GM23338 (cell line): ENCODE measurements around the gene KCTD10. TPM values are rescaled to one million over a fixed set of nuclear protein-coding genes. Genes with fewer than 3 reads are reported as not detected.

Experiments used
- ATAC-seq: fragments of 200-7000 bp; cut with Tn5 transposase; 3 replicates; pipeline ENCODE4 v1.9.1; 2020
- DNase-seq: peaks from one replicate; pipeline ENCODE4 v3.0.0-alpha.2; 2015; ENCODE audit warnings: low spot score
- H2AFZ ChIP-seq: fragments of 200-600 bp; sonication (generic); 2 replicates; pipeline ENCODE4 v1.8.0; 2016; ENCODE audit warnings: antibody characterized with exemption, mild to moderate bottlenecking, moderate library complexity
- H3F3A ChIP-seq: fragments of 200-600 bp; sonication (generic); replicated peaks from 2 replicates; pipeline ENCODE4 v1.8.0; 2017; ENCODE audit warnings: antibody characterized with exemption, mixed run types, low read depth
- H3K27ac ChIP-seq: fragments of 200-600 bp; sonication (generic); 2 replicates; pipeline ENCODE4 v1.6.1; 2016; ENCODE audit warnings: low read depth
- H3K27me3 ChIP-seq: fragments of 200-600 bp; sonication (generic); 2 replicates; pipeline ENCODE4 v1.8.0; 2016; ENCODE audit warnings: mild to moderate bottlenecking, mixed run types, moderate library complexity; ENCODE audit not compliant: insufficient read depth
- H3K36me3 ChIP-seq: fragments of 200-600 bp; sonication (generic); 2 replicates; pipeline ENCODE4 v1.8.0; 2016; ENCODE audit warnings: mild to moderate bottlenecking; ENCODE audit not compliant: insufficient read depth
- H3K4me1 ChIP-seq: fragments of 200-600 bp; sonication (generic); 2 replicates; pipeline ENCODE4 v1.8.0; 2016; ENCODE audit warnings: mild to moderate bottlenecking, moderate library complexity; ENCODE audit not compliant: insufficient read depth
- H3K4me2 ChIP-seq: fragments of 200-600 bp; sonication (generic); 2 replicates; pipeline ENCODE4 v1.7.1; 2017; ENCODE audit warnings: mixed run types
- H3K4me3 ChIP-seq: fragments of 200-600 bp; sonication (generic); 2 replicates; pipeline ENCODE4 v1.6.1; 2016; ENCODE audit warnings: mixed run types
- H3K79me2 ChIP-seq: fragments of 200-600 bp; sonication (generic); replicated peaks from 2 replicates; pipeline ENCODE4 v1.8.0; 2017; ENCODE audit warnings: mild to moderate bottlenecking; ENCODE audit not compliant: insufficient read depth
- H3K9me2 ChIP-seq: fragments of 200-600 bp; sonication (generic); 2 replicates; pipeline ENCODE4 v1.8.0; 2017; ENCODE audit not compliant: insufficient read depth
- H4K20me1 ChIP-seq: fragments of 200-600 bp; sonication (generic); replicated peaks from 2 replicates; pipeline ENCODE4 v1.8.0; 2017; ENCODE audit warnings: mild to moderate bottlenecking; ENCODE audit not compliant: insufficient read depth
- H3K27ac Mint-ChIP-seq: 2 replicates; pipeline ENCODE4 v1.8.0; 2020; ENCODE audit warnings: inconsistent platforms, mild to moderate bottlenecking, moderate library complexity, mixed read lengths
- H3K27me3 Mint-ChIP-seq: 3 replicates; pipeline ENCODE4 v1.8.0; 2022; ENCODE audit warnings: low read depth, mild to moderate bottlenecking, moderate library complexity, mixed read lengths, inconsistent platforms; ENCODE audit not compliant: insufficient read depth, poor library complexity
- H3K36me3 Mint-ChIP-seq: 3 replicates; pipeline ENCODE4 v1.8.0; 2021; ENCODE audit warnings: low read depth, mild to moderate bottlenecking, inconsistent platforms, moderate library complexity, mixed read lengths
- H3K4me1 Mint-ChIP-seq: 3 replicates; pipeline ENCODE4 v1.8.0; 2020; ENCODE audit warnings: mild to moderate bottlenecking, inconsistent platforms, mixed read lengths
- H3K4me3 Mint-ChIP-seq: 3 replicates; pipeline ENCODE4 v1.8.0; 2021; ENCODE audit warnings: moderate library complexity, mild to moderate bottlenecking, inconsistent platforms, mixed read lengths
- H3K9me3 Mint-ChIP-seq: 3 replicates; pipeline ENCODE4 v1.8.0; 2020; ENCODE audit warnings: moderate library complexity, mild to moderate bottlenecking, inconsistent platforms, mixed read lengths
- CREB1 ChIP-seq: fragments of 250-450 bp; sonication (Bioruptor Pico); IDR thresholded peaks from 2 replicates; pipeline ENCODE4 v1.5.0; 2020; ENCODE audit warnings: low read depth, mild to moderate bottlenecking, moderate library complexity
- CTCF ChIP-seq, 2 experiments: fragments of 200-600 bp in 1 of 2; sonication (generic) in 1 of 2; conservative IDR thresholded peaks; 2 replicates each; pipeline versions ENCODE4 v1.5.1 to v1.6.1; 2016 to 2017; ENCODE audit warnings: antibody characterized with exemption in 2 of 2, low read depth in 2 of 2, mild to moderate bottlenecking in 2 of 2, moderate library complexity in 1 of 2
- ETS1 ChIP-seq: IDR thresholded peaks from 2 replicates; pipeline ENCODE4 v1.6.1; 2016; ENCODE audit warnings: antibody characterized with exemption
- EZH2 ChIP-seq: fragments of 200-600 bp; sonication (generic); IDR thresholded peaks from one replicate; pipeline ENCODE4 v1.8.0; 2017; ENCODE audit warnings: antibody characterized with exemption, mild to moderate bottlenecking, low read depth; ENCODE audit not compliant: unreplicated experiment
- EZH2phosphoT487 ChIP-seq: fragments of 200-600 bp; sonication (generic); IDR thresholded peaks from one replicate; pipeline ENCODE4 v1.8.1; 2018; ENCODE audit warnings: antibody characterized with exemption; ENCODE audit not compliant: unreplicated experiment
- JUNB ChIP-seq: IDR thresholded peaks from one replicate; pipeline ENCODE4 v1.6.1; 2016; ENCODE audit warnings: antibody characterized with exemption; ENCODE audit not compliant: unreplicated experiment
- NANOG ChIP-seq: IDR thresholded peaks from 2 replicates; pipeline ENCODE4 v1.6.1; 2016; ENCODE audit warnings: antibody characterized with exemption, borderline replicate concordance
- POLR2AphosphoS5 ChIP-seq: IDR thresholded peaks from 2 replicates; pipeline ENCODE4 v1.6.1; 2016; ENCODE audit warnings: antibody characterized with exemption, low read depth
- STAT1 ChIP-seq: IDR thresholded peaks from one replicate; pipeline ENCODE4 v1.6.1; 2016; ENCODE audit warnings: antibody characterized with exemption; ENCODE audit not compliant: unreplicated experiment
- ZNF114 ChIP-seq: fragments of 250-450 bp; sonication (Bioruptor Pico); IDR thresholded peaks from 2 replicates; pipeline ENCODE4 v1.5.0; 2020; ENCODE audit warnings: mild to moderate bottlenecking, moderate library complexity
- ZNF331 ChIP-seq: fragments of 250-450 bp; sonication (Bioruptor Pico); IDR thresholded peaks from 2 replicates; pipeline ENCODE4 v1.5.0; 2020; ENCODE audit warnings: low read depth, mild to moderate bottlenecking, moderate library complexity
- ZNF462 ChIP-seq: fragments of 250-450 bp; sonication (Bioruptor Pico); IDR thresholded peaks from 2 replicates; pipeline ENCODE4 v1.5.0; 2020; ENCODE audit warnings: mild to moderate bottlenecking, moderate library complexity
- polyA plus RNA-seq: library from polyadenylated mRNA; unstranded; fragments of >200 nt; fragmentation: Nextera tagmentation; extraction: Ambion mirVana; gene quantifications from 2 replicates; pipeline ENCODE4 v1.2.1, GENCODE V29; 2016
- total RNA-seq: library from RNA; depleted of rRNA; stranded (reverse); fragments of >200 nt; shearing (Covaris generic); gene quantifications from 2 replicates; pipeline ENCODE4 v1.2.3, GENCODE V29; 2014
- TF ChIP-seq, protein P1 (sequence below): IDR thresholded peaks from one replicate; pipeline ENCODE4 v1.6.1; 2018; ENCODE audit warnings: antibody characterized with exemption; ENCODE audit not compliant: unreplicated experiment

The KCTD10 gene
- total and polyA plus RNA-seq, 2 experiments from 2014 or later: 15.8 to 45.2 TPM

DNA sequence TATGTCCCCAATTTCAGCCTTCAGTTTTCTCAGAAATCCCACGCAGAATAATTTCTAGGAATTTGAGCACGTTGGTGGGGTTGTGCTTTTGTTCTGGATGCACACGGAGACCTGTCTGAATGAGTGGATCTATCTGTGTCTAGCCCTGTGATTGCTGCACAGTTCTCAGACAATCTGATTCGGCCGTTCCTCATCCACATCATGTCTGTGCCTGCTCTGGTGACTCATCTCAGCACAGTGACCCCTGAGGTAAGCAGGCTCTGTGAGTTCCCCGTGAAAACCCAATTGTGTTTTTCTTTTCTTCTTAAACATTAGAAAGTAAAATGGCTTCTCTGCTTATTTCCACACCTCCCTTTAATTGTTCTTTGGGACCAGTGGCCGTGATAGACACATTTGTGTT lies 20.6 kb upstream of the KCTD10 start:
- no peak overlapping the region for H3K27ac Mint-ChIP-seq
- Histone ChIP-seq H3K4me1 (no peaks in the 10 kb centered on the region), H3K79me2 (no peaks in the 10 kb centered on the region), H3K36me3 (peaks cover 31% of the 10 kb centered on the region; the same call in 1 of the 2 replicates), H3K4me3 (no peak overlapping the region), H3K4me2 (no peak overlapping the region), H3F3A (no peaks in the 10 kb centered on the region), H3K27me3 (no peaks in the 10 kb centered on the region), H2AFZ (no peak overlapping the region), H3K9me2 (no peaks in the 10 kb centered on the region), H3K27ac (no peak overlapping the region), H4K20me1 (no peaks in the 10 kb centered on the region)
- no peak for DNase-seq
- TF ChIP-seq POLR2AphosphoS5 (no peak), ZNF331 (CRISPR knock-in tag) (no peak), EZH2 (no peak), ETS1 (no peak), STAT1 (no peak), CREB1 (CRISPR knock-in tag) (no peak), JUNB (no peak), EZH2phosphoT487 (no peak), ZNF114 (CRISPR knock-in tag) (no peak), CTCF (conservative IDR thresholded peaks at IDR 0.05; ENCODE audit: low read depth in 2 of 2) (no peak), NANOG (no peak), ZNF462 (CRISPR knock-in tag) (no peak)
- TF ChIP-seq, protein P1, sequence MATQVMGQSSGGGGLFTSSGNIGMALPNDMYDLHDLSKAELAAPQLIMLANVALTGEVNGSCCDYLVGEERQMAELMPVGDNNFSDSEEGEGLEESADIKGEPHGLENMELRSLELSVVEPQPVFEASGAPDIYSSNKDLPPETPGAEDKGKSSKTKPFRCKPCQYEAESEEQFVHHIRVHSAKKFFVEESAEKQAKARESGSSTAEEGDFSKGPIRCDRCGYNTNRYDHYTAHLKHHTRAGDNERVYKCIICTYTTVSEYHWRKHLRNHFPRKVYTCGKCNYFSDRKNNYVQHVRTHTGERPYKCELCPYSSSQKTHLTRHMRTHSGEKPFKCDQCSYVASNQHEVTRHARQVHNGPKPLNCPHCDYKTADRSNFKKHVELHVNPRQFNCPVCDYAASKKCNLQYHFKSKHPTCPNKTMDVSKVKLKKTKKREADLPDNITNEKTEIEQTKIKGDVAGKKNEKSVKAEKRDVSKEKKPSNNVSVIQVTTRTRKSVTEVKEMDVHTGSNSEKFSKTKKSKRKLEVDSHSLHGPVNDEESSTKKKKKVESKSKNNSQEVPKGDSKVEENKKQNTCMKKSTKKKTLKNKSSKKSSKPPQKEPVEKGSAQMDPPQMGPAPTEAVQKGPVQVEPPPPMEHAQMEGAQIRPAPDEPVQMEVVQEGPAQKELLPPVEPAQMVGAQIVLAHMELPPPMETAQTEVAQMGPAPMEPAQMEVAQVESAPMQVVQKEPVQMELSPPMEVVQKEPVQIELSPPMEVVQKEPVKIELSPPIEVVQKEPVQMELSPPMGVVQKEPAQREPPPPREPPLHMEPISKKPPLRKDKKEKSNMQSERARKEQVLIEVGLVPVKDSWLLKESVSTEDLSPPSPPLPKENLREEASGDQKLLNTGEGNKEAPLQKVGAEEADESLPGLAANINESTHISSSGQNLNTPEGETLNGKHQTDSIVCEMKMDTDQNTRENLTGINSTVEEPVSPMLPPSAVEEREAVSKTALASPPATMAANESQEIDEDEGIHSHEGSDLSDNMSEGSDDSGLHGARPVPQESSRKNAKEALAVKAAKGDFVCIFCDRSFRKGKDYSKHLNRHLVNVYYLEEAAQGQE: no peak
- no peaks in the 10 kb centered on the region for H3K4me1 Mint-ChIP-seq
- no peak for ATAC-seq
- H3K9me3 Mint-ChIP-seq: peaks cover 13% of the 10 kb centered on the region
- H3K36me3 Mint-ChIP-seq: peaks cover 44% of the 10 kb centered on the region
- no peak overlapping the region for H3K4me3 Mint-ChIP-seq
- H3K27me3 Mint-ChIP-seq: no peaks in the 10 kb centered on the region
